Progenitor cell of endocrine pancreas (in vitro differentiated cells): Measurements from ENCODE around the gene AMACR. TPM values are rescaled to one million over a fixed set of nuclear protein-coding genes. Genes with fewer than 3 reads are reported as not detected.
A peak's percentile ranks its signal among the peaks of the same experiment; 100 is the strongest.

Experiments used
- DNase-seq: peaks from one replicate; pipeline ENCODE4 v3.0.0; 2021; ENCODE audit warnings: low spot score; ENCODE audit not compliant: unreplicated experiment
- H3K27ac Mint-ChIP-seq: 2 replicates; pipeline ENCODE4 v1.8.0; 2021; ENCODE audit warnings: mild to moderate bottlenecking, moderate library complexity, mixed read lengths
- H3K27me3 Mint-ChIP-seq: 2 replicates; pipeline ENCODE4 v1.8.0; 2021; ENCODE audit warnings: mixed read lengths
- H3K36me3 Mint-ChIP-seq: 2 replicates; pipeline ENCODE4 v1.8.0; 2022; ENCODE audit warnings: mixed read lengths; ENCODE audit not compliant: insufficient read depth
- H3K4me1 Mint-ChIP-seq: 2 replicates; pipeline ENCODE4 v1.8.0; 2021; ENCODE audit warnings: low read depth, mixed read lengths
- H3K4me3 Mint-ChIP-seq: 2 replicates; pipeline ENCODE4 v1.8.0; 2021; ENCODE audit warnings: low read depth, mild to moderate bottlenecking, moderate library complexity, mixed read lengths
- H3K9me3 Mint-ChIP-seq: 2 replicates; pipeline ENCODE4 v1.8.0; 2021; ENCODE audit warnings: low read depth, mixed read lengths
- total RNA-seq: library from RNA; stranded (reverse); gene quantifications from 2 replicates; pipeline ENCODE4 v1.2.1, GENCODE V29; 2021
- TF ChIP-seq, protein P1 (sequence below): fragments of 200-600 bp; sonication (generic); IDR thresholded peaks from one replicate; pipeline ENCODE4 v1.5.0; 2021; ENCODE audit warnings: antibody characterized with exemption, mild to moderate bottlenecking; ENCODE audit not compliant: unreplicated experiment

AMACR gene
- total RNA-seq, 1 donor from 2014 or later: 22.0 TPM

GRCh38 chr5:33992864-33993263 is 15.0 kb downstream of the AMACR start:
- Mint-ChIP-seq H3K27ac (peak overlapping the region; percentile 38), H3K36me3 (peaks cover 24% of the 10 kb centered on the region), H3K4me3 (no peak overlapping the region), H3K4me1 (peaks cover 9% of the 10 kb centered on the region), H3K9me3 (no peaks in the 10 kb centered on the region), H3K27me3 (no peaks in the 10 kb centered on the region)
- no peak for DNase-seq
- TF ChIP-seq, protein P1, sequence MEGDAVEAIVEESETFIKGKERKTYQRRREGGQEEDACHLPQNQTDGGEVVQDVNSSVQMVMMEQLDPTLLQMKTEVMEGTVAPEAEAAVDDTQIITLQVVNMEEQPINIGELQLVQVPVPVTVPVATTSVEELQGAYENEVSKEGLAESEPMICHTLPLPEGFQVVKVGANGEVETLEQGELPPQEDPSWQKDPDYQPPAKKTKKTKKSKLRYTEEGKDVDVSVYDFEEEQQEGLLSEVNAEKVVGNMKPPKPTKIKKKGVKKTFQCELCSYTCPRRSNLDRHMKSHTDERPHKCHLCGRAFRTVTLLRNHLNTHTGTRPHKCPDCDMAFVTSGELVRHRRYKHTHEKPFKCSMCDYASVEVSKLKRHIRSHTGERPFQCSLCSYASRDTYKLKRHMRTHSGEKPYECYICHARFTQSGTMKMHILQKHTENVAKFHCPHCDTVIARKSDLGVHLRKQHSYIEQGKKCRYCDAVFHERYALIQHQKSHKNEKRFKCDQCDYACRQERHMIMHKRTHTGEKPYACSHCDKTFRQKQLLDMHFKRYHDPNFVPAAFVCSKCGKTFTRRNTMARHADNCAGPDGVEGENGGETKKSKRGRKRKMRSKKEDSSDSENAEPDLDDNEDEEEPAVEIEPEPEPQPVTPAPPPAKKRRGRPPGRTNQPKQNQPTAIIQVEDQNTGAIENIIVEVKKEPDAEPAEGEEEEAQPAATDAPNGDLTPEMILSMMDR: no peak

DNA sequence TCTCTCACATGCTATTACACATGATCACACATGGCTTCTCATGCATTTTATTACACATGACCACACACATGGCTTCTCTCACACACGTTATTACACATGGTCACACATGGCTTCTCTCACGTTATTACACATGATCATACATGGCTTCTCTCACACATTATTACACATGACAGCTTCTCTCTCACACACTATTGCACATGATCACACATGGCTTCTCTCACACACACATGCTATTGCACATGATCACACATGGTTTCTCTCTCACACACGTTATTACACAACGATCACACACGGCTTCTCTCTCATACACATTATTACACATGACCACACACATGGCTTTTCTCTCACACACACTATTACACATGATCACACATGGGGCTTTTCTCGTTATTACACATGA is 22.4 kb downstream of the AMACR start:
- Mint-ChIP-seq H3K9me3 (no peaks in the 10 kb centered on the region), H3K4me3 (no peak overlapping the region), H3K4me1 (peaks cover 21% of the 10 kb centered on the region), H3K36me3 (peaks cover 16% of the 10 kb centered on the region), H3K27ac (no peak overlapping the region), H3K27me3 (no peaks in the 10 kb centered on the region)
- DNase-seq: no peak
- TF ChIP-seq, protein P1: no peak

- Mint-ChIP-seq H3K27me3 (no peaks in the 10 kb centered on the region), H3K36me3 (peaks cover 16% of the 10 kb centered on the region), H3K27ac (peak within 1 kb of the TSS; percentile 54), H3K4me3 (no peak within 1 kb of the TSS), H3K9me3 (no peaks in the 10 kb centered on the region), H3K4me1 (peaks cover 22% of the 10 kb centered on the region)
- TF ChIP-seq, protein P1: no peak
- DNase-seq: no peak
These were observed 23.2 kb downstream of the AMACR start, which contains the start of gene SLC45A2 for GRCh38 chr5:33984671-33985124. SLC45A2 (minus strand) TSS chr5:33984693; CDS start chr5:33984583, 110 bp downstream.

DNA sequence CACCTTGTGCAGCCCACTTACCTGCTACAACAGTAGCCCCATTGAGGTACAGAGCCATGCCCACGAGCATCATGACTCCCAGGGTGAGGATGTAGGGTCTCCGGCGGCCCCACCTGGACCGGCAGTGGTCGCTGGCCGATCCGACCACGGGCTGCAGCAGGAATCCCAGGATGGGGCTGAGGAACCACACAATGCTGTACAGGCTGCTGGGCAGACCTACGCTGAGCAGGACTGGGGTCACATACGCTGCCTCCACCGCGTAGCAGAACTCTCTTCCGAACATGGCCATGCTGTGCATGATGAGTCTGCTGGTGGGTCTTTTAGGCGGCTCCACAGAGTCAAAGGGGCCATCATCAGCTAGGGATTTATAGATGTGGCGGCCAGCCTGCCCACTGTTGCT is 23.7 kb downstream of the AMACR start:
- peaks cover 13% of the 10 kb centered on the region for H3K36me3 Mint-ChIP-seq
- TF ChIP-seq, protein P1: no peak
- H3K27ac Mint-ChIP-seq: no peak overlapping the region
- peaks cover 22% of the 10 kb centered on the region for H3K4me1 Mint-ChIP-seq
- no peak overlapping the region for H3K4me3 Mint-ChIP-seq
- H3K27me3 Mint-ChIP-seq: no peaks in the 10 kb centered on the region
- DNase-seq: no peak
- H3K9me3 Mint-ChIP-seq: no peaks in the 10 kb centered on the region

DNA sequence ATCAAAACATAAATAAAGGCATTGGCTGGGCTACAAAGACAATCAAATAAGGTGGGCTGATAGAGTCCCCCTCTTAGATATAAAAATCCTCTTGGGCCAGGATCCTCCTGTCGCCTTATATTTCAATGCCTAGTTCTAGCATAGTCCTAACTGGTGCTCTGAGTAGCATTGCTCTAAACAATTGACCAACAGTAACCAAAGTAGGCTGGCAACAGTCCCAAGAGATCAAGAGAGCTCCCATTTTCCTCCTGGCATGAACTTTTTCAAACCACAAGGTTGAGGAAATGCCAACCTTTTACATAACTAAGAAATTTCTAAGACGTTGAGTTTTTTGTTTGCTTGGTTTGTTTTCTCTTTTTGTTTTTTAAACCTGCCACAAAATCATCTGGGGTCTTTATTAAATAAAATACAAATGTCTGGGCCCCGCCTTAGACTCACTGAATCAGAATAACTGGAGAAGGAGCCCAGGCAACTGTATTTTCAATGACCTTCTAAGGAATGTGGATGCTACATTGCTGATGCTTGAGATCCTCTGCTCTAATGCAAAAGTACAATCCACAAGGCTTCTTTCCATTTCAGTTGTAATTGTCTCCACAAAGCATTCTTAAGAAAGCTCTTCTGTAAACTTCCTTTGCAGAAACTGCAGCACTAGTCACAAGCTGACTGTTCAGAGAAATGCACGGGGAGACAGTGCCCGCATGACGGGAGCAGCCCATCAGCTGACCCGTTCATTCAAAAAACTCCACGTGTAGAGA is 26.3 kb downstream of the AMACR start:
- no peak for DNase-seq
- Mint-ChIP-seq H3K9me3 (no peaks in the 10 kb centered on the region), H3K4me3 (no peak overlapping the region), H3K36me3 (no peaks in the 10 kb centered on the region), H3K4me1 (peaks cover 22% of the 10 kb centered on the region), H3K27me3 (no peaks in the 10 kb centered on the region), H3K27ac (peak overlapping the region; percentile 7)
- TF ChIP-seq, protein P1: no peak
